Measurements from ENCODE around the gene TWF2. TPM values are rescaled to one million over a fixed set of nuclear protein-coding genes. Genes with fewer than 3 reads are reported as not detected.

Gene TWF2
- total RNA-seq, 4 donors from 2014 or later = 39.3 to 60.2 (median 52.0) TPM

- intact Hi-C loops (cut with DNase I; ENCODE audit: low total_unique reads) = no loop called here
- H3K4me3 ChIP-seq (ENCODE audit: low read depth, poor library complexity, severe bottlenecking) = no peak overlapping the region
- TF ChIP-seq CTCF (IDR thresholded peaks at IDR 0.05) = no peak
- TF ChIP-seq POLR2A (IDR thresholded peaks at IDR 0.05) = no peak
- no peak for DNase-seq (ENCODE audit: low spot score in 2 of 2)
Measured at GRCh38 chr3:52210037-52210436, 28.9 kb downstream of the TWF2 start.

- intact Hi-C loops (cut with DNase I; ENCODE audit: low total_unique reads) = no loop called here
- H3K4me3 ChIP-seq (ENCODE audit: low read depth, poor library complexity, severe bottlenecking) = no peak overlapping the region
- no peak for TF ChIP-seq CTCF (IDR thresholded peaks at IDR 0.05)
- TF ChIP-seq POLR2A (IDR thresholded peaks at IDR 0.05) = no peak
- no peak for DNase-seq (ENCODE audit: low spot score in 2 of 2)
- 87 to 94% methylated on average over 4 of the region's 4 CpGs for WGBS, 2 donors
Measured at GRCh38 chr3:52208556-52208955, 30.4 kb downstream of the TWF2 start.

- no peak for TF ChIP-seq POLR2A (IDR thresholded peaks at IDR 0.05)
- no peak for TF ChIP-seq CTCF (IDR thresholded peaks at IDR 0.05)
- no peak for DNase-seq (ENCODE audit: low spot score in 2 of 2)
- intact Hi-C loops (cut with DNase I; ENCODE audit: low total_unique reads) = no loop called here
- WGBS, 2 donors = 74 to 78% methylated on average over 6 of the region's 6 CpGs
- no peak overlapping the region for H3K4me3 ChIP-seq (ENCODE audit: low read depth, poor library complexity, severe bottlenecking)
Measured at GRCh38 chr3:52205727-52206372, 33.1 kb downstream of the TWF2 start.

GRCh38 chr3:52204337-52205073 lies 34.5 kb downstream of the TWF2 start:
- H3K4me3 ChIP-seq (ENCODE audit: low read depth, poor library complexity, severe bottlenecking) = no peak overlapping the region
- intact Hi-C loops (cut with DNase I; ENCODE audit: low total_unique reads) = no loop called here
- TF ChIP-seq POLR2A (IDR thresholded peaks at IDR 0.05) (no peak), CTCF (IDR thresholded peaks at IDR 0.05) (no peak)
- WGBS, 2 donors = 63 to 66% methylated on average over 10 of the region's 10 CpGs
- DNase-seq (ENCODE audit: low spot score in 2 of 2) = no peak

GRCh38 chr3:52203701-52204100 lies 35.3 kb downstream of the TWF2 start:
- TF ChIP-seq CTCF (IDR thresholded peaks at IDR 0.05) (no peak), POLR2A (IDR thresholded peaks at IDR 0.05) (no peak)
- WGBS, 2 donors = 74 to 77% methylated on average over 1 of the region's 1 CpG
- intact Hi-C loops (cut with DNase I; ENCODE audit: low total_unique reads) = no loop called here
- H3K4me3 ChIP-seq (ENCODE audit: low read depth, poor library complexity, severe bottlenecking) = no peak overlapping the region
- no peak for DNase-seq (ENCODE audit: low spot score in 2 of 2)

All from lower leg skin (tissue), 4 donors.